Measurements from ENCODE around the gene TSHZ2. TPM values are rescaled to one million over a fixed set of nuclear protein-coding genes. Genes with fewer than 3 reads are reported as not detected.

Gene TSHZ2
- total RNA-seq, 1 experiment from 2014 or later: 0.20 TPM

GRCh38 chr20:53078761-53079160 is 106.6 kb downstream of the TSHZ2 start (continued):
- TF ChIP-seq, protein P1, sequence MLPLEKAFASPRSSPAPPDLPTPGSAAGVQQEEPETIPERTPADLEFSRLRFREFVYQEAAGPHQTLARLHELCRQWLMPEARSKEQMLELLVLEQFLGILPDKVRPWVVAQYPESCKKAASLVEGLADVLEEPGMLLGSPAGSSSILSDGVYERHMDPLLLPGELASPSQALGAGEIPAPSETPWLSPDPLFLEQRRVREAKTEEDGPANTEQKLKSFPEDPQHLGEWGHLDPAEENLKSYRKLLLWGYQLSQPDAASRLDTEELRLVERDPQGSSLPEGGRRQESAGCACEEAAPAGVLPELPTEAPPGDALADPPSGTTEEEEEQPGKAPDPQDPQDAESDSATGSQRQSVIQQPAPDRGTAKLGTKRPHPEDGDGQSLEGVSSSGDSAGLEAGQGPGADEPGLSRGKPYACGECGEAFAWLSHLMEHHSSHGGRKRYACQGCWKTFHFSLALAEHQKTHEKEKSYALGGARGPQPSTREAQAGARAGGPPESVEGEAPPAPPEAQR (CRISPR knock-in tag; IDR thresholded peaks at IDR 0.05): no peak
- TF ChIP-seq ZNF423 (CRISPR knock-in tag; IDR thresholded peaks at IDR 0.05) (no peak), CREB1 (CRISPR knock-in tag; IDR thresholded peaks at IDR 0.05) (no peak)

- H3K27me3 Mint-ChIP-seq (ENCODE audit: low read depth): no peaks in the 10 kb centered on the region
Observed at GRCh38 chr20:53079261-53079691, 107.1 kb downstream of the TSHZ2 start.

DNA sequence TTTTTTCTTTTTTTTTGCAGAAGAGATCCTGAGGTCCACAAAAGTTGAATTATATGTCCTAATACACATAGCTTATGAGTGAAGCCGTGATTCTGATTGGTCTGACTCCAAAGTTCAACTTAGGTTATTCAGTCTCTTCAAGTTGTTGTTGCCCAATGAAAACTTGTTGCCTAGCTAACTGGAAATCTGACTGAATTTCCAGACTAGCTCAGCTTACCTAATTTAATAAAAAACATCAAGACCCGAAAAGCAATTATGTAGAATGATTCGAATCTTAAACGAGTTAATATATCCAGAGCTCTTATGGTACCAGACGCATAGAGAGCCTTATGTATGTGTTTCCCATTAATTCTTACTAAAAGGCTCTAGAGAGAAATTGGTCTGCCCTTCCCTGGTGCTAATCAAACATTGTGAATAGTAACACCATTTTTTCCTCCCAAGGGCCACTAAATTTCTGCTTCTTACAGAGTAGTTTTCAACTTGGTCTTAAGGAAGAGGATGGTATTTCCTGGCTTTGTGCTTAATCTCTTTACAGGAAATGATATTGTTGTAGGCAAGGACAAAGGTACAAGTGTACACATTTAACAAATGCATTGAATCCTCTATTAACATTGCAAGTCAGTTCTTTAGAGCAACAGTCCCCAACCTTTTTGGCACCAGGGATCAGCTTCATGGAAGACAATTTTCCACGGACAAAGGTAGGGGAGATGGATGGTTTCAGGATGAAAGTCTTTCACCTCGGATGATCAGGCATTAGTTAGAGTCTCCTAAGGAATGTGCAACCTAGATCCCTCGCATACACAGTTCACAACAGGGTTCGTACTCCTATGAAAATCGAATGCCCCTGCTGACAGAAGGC is 107.9 kb downstream of the TSHZ2 start:
- ChIA-PET CTCF (no interaction called here), POLR2A (no interaction called here)
- DNase-seq (ENCODE audit: low spot score): no peak
- H3K4me3 Mint-ChIP-seq: no peak overlapping the region
- H3K36me3 Mint-ChIP-seq: no peaks in the 10 kb centered on the region
- TF ChIP-seq TEAD4 (CRISPR knock-in tag; IDR thresholded peaks at IDR 0.05) (no peak), PREB (CRISPR knock-in tag; IDR thresholded peaks at IDR 0.05; ENCODE audit: borderline replicate concordance) (no peak), CBFB (CRISPR knock-in tag; IDR thresholded peaks at IDR 0.05; ENCODE audit: low read depth) (no peak), USF1 (CRISPR knock-in tag; IDR thresholded peaks at IDR 0.05) (no peak), FOXK1 (CRISPR knock-in tag; IDR thresholded peaks at IDR 0.05) (no peak), ZNF263 (CRISPR knock-in tag; IDR thresholded peaks at IDR 0.05; ENCODE audit: low read depth) (no peak), NFYB (CRISPR knock-in tag; conservative IDR thresholded peaks at IDR 0.05; ENCODE audit: low read depth) (no peak)
- TF ChIP-seq, protein P2, sequence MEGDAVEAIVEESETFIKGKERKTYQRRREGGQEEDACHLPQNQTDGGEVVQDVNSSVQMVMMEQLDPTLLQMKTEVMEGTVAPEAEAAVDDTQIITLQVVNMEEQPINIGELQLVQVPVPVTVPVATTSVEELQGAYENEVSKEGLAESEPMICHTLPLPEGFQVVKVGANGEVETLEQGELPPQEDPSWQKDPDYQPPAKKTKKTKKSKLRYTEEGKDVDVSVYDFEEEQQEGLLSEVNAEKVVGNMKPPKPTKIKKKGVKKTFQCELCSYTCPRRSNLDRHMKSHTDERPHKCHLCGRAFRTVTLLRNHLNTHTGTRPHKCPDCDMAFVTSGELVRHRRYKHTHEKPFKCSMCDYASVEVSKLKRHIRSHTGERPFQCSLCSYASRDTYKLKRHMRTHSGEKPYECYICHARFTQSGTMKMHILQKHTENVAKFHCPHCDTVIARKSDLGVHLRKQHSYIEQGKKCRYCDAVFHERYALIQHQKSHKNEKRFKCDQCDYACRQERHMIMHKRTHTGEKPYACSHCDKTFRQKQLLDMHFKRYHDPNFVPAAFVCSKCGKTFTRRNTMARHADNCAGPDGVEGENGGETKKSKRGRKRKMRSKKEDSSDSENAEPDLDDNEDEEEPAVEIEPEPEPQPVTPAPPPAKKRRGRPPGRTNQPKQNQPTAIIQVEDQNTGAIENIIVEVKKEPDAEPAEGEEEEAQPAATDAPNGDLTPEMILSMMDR (IDR thresholded peaks at IDR 0.05): no peak
- H3K27ac Mint-ChIP-seq: no peak overlapping the region
- peaks cover 17% of the 10 kb centered on the region for H3K4me1 Mint-ChIP-seq
- no peaks in the 10 kb centered on the region for H3K9me3 Mint-ChIP-seq
- no peak for ATAC-seq
- no peaks in the 10 kb centered on the region for H3K27me3 Mint-ChIP-seq (ENCODE audit: low read depth)

More at GRCh38 chr20:53079261-53079691, 107.1 kb downstream of the TSHZ2 start:
- CTCF ChIA-PET: no interaction called here
- DNase-seq (ENCODE audit: low spot score): no peak
- no peak for ATAC-seq
- no peak overlapping the region for H3K27ac Mint-ChIP-seq
- no peak overlapping the region for H3K4me3 Mint-ChIP-seq
- POLR2A ChIA-PET: no interaction called here
- TF ChIP-seq MAX (CRISPR knock-in tag; IDR thresholded peaks at IDR 0.05): no peak
- no peak for TF ChIP-seq NR3C1 (CRISPR knock-in tag; conservative IDR thresholded peaks at IDR 0.05; ENCODE audit: low read depth)
- TF ChIP-seq USF1 (CRISPR knock-in tag; IDR thresholded peaks at IDR 0.05): no peak
- TF ChIP-seq TEAD1 (CRISPR knock-in tag; IDR thresholded peaks at IDR 0.05): no peak
- no peak for TF ChIP-seq ZNF416 (CRISPR knock-in tag; IDR thresholded peaks at IDR 0.05)
- TF ChIP-seq NFYB (CRISPR knock-in tag; conservative IDR thresholded peaks at IDR 0.05; ENCODE audit: low read depth): no peak
- TF ChIP-seq MYBL2 (CRISPR knock-in tag; IDR thresholded peaks at IDR 0.05): no peak
- no peak for TF ChIP-seq PRRX2 (CRISPR knock-in tag; IDR thresholded peaks at IDR 0.05)
- TF ChIP-seq KAT7 (CRISPR knock-in tag; IDR thresholded peaks at IDR 0.05; ENCODE audit: borderline replicate concordance): no peak
- no peak for TF ChIP-seq SMAD4 (CRISPR knock-in tag; IDR thresholded peaks at IDR 0.05)
- peaks cover 17% of the 10 kb centered on the region for H3K4me1 Mint-ChIP-seq
- H3K36me3 Mint-ChIP-seq: no peaks in the 10 kb centered on the region
- no peaks in the 10 kb centered on the region for H3K9me3 Mint-ChIP-seq

Measured in WTC11 (cell line).